HepG2 (cell line): ENCODE data around the gene PLEKHB2. TPM values are rescaled to one million over a fixed set of nuclear protein-coding genes. Genes with fewer than 3 reads are reported as not detected.

Experiments used
- MEIS2 ChIP-seq: sonication (generic); formaldehyde crosslinking; IDR thresholded peaks from 2 replicates; pipeline ENCODE4 v1.9.0; 2021; ENCODE audit warnings: mild to moderate bottlenecking, missing genetic modification reagents
- NRL ChIP-seq: sonication (generic); formaldehyde crosslinking; IDR thresholded peaks from 2 replicates; pipeline ENCODE4 v1.5.0; 2020; ENCODE audit warnings: missing genetic modification reagents, mild to moderate bottlenecking, moderate library complexity, borderline replicate concordance
- REST ChIP-seq, 2 experiments: IDR thresholded peaks; 2 replicates each; pipeline ENCODE4 v1.6.1; 2011 to 2012; ENCODE audit warnings: low read length in 2 of 2, borderline replicate concordance in 1 of 2, low read depth in 1 of 2, mild to moderate bottlenecking in 1 of 2, moderate library complexity in 1 of 2
- SIN3B ChIP-seq: fragments of 150-350 bp; IDR thresholded peaks from 2 replicates; pipeline ENCODE4 v1.6.1; 2014; ENCODE audit warnings: low read length
- SIX4 ChIP-seq: sonication (generic); formaldehyde crosslinking; IDR thresholded peaks from 2 replicates; pipeline ENCODE4 v1.4.0; 2020; ENCODE audit warnings: missing genetic modification reagents
- ZNF775 ChIP-seq: sonication (generic); formaldehyde crosslinking; IDR thresholded peaks from 2 replicates; pipeline ENCODE4 v1.4.0; 2020; ENCODE audit warnings: missing genetic modification reagents, mild to moderate bottlenecking, moderate library complexity, borderline replicate concordance
- polyA plus RNA-seq, 8 experiments: library from polyadenylated mRNA; depleted of rRNA in 3 of 8; stranded (reverse) in 7 of 8; unstranded in 1 of 8; fragments of >200 nt; fragmentation: Illumina TruSeq in 4 of 8; extraction: Trizol in 4 of 8; gene quantifications; 2 replicates each; pipeline versions ENCODE4 v1.2.1 to v1.2.3, GENCODE V29; 2011 to 2016; ENCODE audit warnings: low read depth in 4 of 8, missing spikeins in 1 of 8, mixed read lengths in 1 of 8; ENCODE audit not compliant: insufficient read depth in 1 of 8
- total RNA-seq, 5 experiments: library from RNA; depleted of rRNA; stranded (reverse); fragments of >200 nt; fragmentation: Illumina TruSeq; extraction: Trizol; gene quantifications; 2 replicates each; pipeline ENCODE4 v1.2.3, GENCODE V29; 2016; ENCODE audit warnings: low read depth in 1 of 5
- TF ChIP-seq, protein P1 (sequence below): sonication (generic); formaldehyde crosslinking; IDR thresholded peaks from 2 replicates; pipeline ENCODE4 v1.9.0; 2021; ENCODE audit warnings: mild to moderate bottlenecking, missing genetic modification reagents
- TF ChIP-seq, protein P2 (sequence below): sonication (generic); formaldehyde crosslinking; IDR thresholded peaks from 2 replicates; pipeline ENCODE4 v1.4.0; 2020; ENCODE audit warnings: missing genetic modification reagents
- TF ChIP-seq, protein P3 (sequence below): sonication (generic); formaldehyde crosslinking; IDR thresholded peaks from 2 replicates; pipeline ENCODE4 v1.4.0; 2020; ENCODE audit warnings: missing genetic modification reagents
- TF ChIP-seq, protein P4 (sequence below): IDR thresholded peaks from 2 replicates; pipeline ENCODE4 v1.6.1; 2016; ENCODE audit warnings: missing genetic modification reagents, missing compliant biosample characterization
- TF ChIP-seq, protein P5 (sequence below): sonication (generic); formaldehyde crosslinking; IDR thresholded peaks from 2 replicates; pipeline ENCODE4 v1.8.0; 2022; ENCODE audit warnings: missing genetic modification reagents, mild to moderate bottlenecking, borderline replicate concordance

PLEKHB2 gene
- total and polyA plus RNA-seq, 2 of the 13 experiments (the other 11 are each of a cell fraction or from before 2014, with no cell fraction given) = 73.0 to 78.9 TPM

- TF ChIP-seq, protein P1, sequence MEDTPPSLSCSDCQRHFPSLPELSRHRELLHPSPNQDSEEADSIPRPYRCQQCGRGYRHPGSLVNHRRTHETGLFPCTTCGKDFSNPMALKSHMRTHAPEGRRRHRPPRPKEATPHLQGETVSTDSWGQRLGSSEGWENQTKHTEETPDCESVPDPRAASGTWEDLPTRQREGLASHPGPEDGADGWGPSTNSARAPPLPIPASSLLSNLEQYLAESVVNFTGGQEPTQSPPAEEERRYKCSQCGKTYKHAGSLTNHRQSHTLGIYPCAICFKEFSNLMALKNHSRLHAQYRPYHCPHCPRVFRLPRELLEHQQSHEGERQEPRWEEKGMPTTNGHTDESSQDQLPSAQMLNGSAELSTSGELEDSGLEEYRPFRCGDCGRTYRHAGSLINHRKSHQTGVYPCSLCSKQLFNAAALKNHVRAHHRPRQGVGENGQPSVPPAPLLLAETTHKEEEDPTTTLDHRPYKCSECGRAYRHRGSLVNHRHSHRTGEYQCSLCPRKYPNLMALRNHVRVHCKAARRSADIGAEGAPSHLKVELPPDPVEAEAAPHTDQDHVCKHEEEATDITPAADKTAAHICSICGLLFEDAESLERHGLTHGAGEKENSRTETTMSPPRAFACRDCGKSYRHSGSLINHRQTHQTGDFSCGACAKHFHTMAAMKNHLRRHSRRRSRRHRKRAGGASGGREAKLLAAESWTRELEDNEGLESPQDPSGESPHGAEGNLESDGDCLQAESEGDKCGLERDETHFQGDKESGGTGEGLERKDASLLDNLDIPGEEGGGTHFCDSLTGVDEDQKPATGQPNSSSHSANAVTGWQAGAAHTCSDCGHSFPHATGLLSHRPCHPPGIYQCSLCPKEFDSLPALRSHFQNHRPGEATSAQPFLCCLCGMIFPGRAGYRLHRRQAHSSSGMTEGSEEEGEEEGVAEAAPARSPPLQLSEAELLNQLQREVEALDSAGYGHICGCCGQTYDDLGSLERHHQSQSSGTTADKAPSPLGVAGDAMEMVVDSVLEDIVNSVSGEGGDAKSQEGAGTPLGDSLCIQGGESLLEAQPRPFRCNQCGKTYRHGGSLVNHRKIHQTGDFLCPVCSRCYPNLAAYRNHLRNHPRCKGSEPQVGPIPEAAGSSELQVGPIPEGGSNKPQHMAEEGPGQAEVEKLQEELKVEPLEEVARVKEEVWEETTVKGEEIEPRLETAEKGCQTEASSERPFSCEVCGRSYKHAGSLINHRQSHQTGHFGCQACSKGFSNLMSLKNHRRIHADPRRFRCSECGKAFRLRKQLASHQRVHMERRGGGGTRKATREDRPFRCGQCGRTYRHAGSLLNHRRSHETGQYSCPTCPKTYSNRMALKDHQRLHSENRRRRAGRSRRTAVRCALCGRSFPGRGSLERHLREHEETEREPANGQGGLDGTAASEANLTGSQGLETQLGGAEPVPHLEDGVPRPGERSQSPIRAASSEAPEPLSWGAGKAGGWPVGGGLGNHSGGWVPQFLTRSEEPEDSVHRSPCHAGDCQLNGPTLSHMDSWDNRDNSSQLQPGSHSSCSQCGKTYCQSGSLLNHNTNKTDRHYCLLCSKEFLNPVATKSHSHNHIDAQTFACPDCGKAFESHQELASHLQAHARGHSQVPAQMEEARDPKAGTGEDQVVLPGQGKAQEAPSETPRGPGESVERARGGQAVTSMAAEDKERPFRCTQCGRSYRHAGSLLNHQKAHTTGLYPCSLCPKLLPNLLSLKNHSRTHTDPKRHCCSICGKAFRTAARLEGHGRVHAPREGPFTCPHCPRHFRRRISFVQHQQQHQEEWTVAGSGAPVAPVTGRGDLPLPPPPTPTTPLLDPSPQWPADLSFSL (CRISPR knock-in tag) = no peak
- TF ChIP-seq, protein P2, sequence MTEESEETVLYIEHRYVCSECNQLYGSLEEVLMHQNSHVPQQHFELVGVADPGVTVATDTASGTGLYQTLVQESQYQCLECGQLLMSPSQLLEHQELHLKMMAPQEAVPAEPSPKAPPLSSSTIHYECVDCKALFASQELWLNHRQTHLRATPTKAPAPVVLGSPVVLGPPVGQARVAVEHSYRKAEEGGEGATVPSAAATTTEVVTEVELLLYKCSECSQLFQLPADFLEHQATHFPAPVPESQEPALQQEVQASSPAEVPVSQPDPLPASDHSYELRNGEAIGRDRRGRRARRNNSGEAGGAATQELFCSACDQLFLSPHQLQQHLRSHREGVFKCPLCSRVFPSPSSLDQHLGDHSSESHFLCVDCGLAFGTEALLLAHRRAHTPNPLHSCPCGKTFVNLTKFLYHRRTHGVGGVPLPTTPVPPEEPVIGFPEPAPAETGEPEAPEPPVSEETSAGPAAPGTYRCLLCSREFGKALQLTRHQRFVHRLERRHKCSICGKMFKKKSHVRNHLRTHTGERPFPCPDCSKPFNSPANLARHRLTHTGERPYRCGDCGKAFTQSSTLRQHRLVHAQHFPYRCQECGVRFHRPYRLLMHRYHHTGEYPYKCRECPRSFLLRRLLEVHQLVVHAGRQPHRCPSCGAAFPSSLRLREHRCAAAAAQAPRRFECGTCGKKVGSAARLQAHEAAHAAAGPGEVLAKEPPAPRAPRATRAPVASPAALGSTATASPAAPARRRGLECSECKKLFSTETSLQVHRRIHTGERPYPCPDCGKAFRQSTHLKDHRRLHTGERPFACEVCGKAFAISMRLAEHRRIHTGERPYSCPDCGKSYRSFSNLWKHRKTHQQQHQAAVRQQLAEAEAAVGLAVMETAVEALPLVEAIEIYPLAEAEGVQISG (CRISPR knock-in tag) = peak; percentile 83
- TF ChIP-seq NRL (no peak), ZNF775 (CRISPR knock-in tag) (no peak), SIN3B (0 out of 2 replicates have a peak, but pooled peaks have one; percentile 33), REST (IDR thresholded peaks at IDR 0.05; ENCODE audit: borderline replicate concordance in 1 of 2, low read depth in 1 of 2, low read length in 2 of 2) (peak in 1 of 2 experiments; percentile 49; a peak in 1 of 4 replicates), SIX4 (peak; percentile 4; the same call in 1 of the 2 replicates), MEIS2 (peak; percentile 67)
- TF ChIP-seq, protein P3, sequence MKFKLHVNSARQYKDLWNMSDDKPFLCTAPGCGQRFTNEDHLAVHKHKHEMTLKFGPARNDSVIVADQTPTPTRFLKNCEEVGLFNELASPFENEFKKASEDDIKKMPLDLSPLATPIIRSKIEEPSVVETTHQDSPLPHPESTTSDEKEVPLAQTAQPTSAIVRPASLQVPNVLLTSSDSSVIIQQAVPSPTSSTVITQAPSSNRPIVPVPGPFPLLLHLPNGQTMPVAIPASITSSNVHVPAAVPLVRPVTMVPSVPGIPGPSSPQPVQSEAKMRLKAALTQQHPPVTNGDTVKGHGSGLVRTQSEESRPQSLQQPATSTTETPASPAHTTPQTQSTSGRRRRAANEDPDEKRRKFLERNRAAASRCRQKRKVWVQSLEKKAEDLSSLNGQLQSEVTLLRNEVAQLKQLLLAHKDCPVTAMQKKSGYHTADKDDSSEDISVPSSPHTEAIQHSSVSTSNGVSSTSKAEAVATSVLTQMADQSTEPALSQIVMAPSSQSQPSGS (CRISPR knock-in tag) = peak; percentile 20; the same call in 1 of the 2 replicates
- TF ChIP-seq, protein P4, sequence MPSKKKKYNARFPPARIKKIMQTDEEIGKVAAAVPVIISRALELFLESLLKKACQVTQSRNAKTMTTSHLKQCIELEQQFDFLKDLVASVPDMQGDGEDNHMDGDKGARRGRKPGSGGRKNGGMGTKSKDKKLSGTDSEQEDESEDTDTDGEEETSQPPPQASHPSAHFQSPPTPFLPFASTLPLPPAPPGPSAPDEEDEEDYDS = no peak; the same call in 1 of the 2 replicates
- TF ChIP-seq, protein P5, sequence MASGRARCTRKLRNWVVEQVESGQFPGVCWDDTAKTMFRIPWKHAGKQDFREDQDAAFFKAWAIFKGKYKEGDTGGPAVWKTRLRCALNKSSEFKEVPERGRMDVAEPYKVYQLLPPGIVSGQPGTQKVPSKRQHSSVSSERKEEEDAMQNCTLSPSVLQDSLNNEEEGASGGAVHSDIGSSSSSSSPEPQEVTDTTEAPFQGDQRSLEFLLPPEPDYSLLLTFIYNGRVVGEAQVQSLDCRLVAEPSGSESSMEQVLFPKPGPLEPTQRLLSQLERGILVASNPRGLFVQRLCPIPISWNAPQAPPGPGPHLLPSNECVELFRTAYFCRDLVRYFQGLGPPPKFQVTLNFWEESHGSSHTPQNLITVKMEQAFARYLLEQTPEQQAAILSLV (CRISPR knock-in tag) = peak; percentile 76; the same call in 1 of the 2 replicates
Observed at GRCh38 chr2:131093006-131093695, 12.0 kb upstream of the PLEKHB2 start, which contains the start of gene FAM168B (continued).
